Loucy (cell line): Measurements from ENCODE around the gene DQX1.

ENCODE experiments used
- H2AFZ ChIP-seq: fragments of 200-600 bp; sonication (generic); 2 replicates; pipeline ENCODE4 v1.6.0; 2016; ENCODE audit warnings: antibody characterized with exemption, mild to moderate bottlenecking, low read length, moderate library complexity
- H3F3A ChIP-seq: fragments of 200-600 bp; 2 replicates; pipeline ENCODE4 v1.6.0; 2016; ENCODE audit warnings: antibody characterized with exemption, low read depth, mild to moderate bottlenecking
- H3K27me3 ChIP-seq: fragments of 200-600 bp; sonication (generic); 2 replicates; pipeline ENCODE4 v1.6.1; 2014; ENCODE audit warnings: low read length, mild to moderate bottlenecking; ENCODE audit not compliant: insufficient read depth, poor library complexity, severe bottlenecking
- H3K36me3 ChIP-seq: fragments of 200-600 bp; sonication (generic); 2 replicates; pipeline ENCODE4 v1.6.1; 2016; ENCODE audit warnings: low read length; ENCODE audit not compliant: insufficient read depth
- H3K4me1 ChIP-seq: fragments of 200-600 bp; sonication (generic); 2 replicates; pipeline ENCODE4 v1.5.1; 2014; ENCODE audit warnings: low read length, mild to moderate bottlenecking; ENCODE audit not compliant: insufficient read depth, poor library complexity, severe bottlenecking
- H3K4me2 ChIP-seq: fragments of 200-600 bp; sonication (generic); 2 replicates; pipeline ENCODE4 v1.6.0; 2014; ENCODE audit warnings: antibody characterized with exemption, low read length, low read depth, mild to moderate bottlenecking; ENCODE audit not compliant: poor library complexity, severe bottlenecking
- H3K4me3 ChIP-seq: fragments of 200-600 bp; sonication (generic); 2 replicates; pipeline ENCODE4 v1.5.1; 2014; ENCODE audit warnings: low read length, mild to moderate bottlenecking, mixed read lengths; ENCODE audit not compliant: poor library complexity, severe bottlenecking
- H3K79me2 ChIP-seq: fragments of 200-600 bp; sonication (generic); 2 replicates; pipeline ENCODE4 v1.6.1; 2014; ENCODE audit warnings: low read length; ENCODE audit not compliant: insufficient read depth
- H3K9ac ChIP-seq: fragments of 200-600 bp; sonication (generic); 2 replicates; pipeline ENCODE4 v1.6.0; 2014; ENCODE audit warnings: mild to moderate bottlenecking, low read depth, low read length, moderate library complexity; ENCODE audit not compliant: poor library complexity, severe bottlenecking
- H3K9me2 ChIP-seq: fragments of 200-600 bp; sonication (generic); replicated peaks from 2 replicates; pipeline ENCODE4 v1.6.1; 2016; ENCODE audit warnings: low read depth, low read length, mixed read lengths
- H3K9me3 ChIP-seq: fragments of 200-600 bp; sonication (generic); 2 replicates; pipeline ENCODE4 v1.6.1; 2014; ENCODE audit warnings: mild to moderate bottlenecking, antibody characterized with exemption, low read length, low read depth; ENCODE audit not compliant: insufficient read depth
- H4K20me1 ChIP-seq: fragments of 200-600 bp; sonication (generic); 2 replicates; pipeline ENCODE4 v1.6.0; 2014; ENCODE audit warnings: antibody characterized with exemption, low read length, mild to moderate bottlenecking; ENCODE audit not compliant: insufficient read depth, poor library complexity, severe bottlenecking
- EZH2phosphoT487 ChIP-seq: fragments of 200-600 bp; IDR thresholded peaks from 2 replicates; pipeline ENCODE4 v1.6.1; 2018; ENCODE audit warnings: antibody characterized with exemption, mild to moderate bottlenecking, moderate library complexity, borderline replicate concordance
- TF ChIP-seq, protein P1 (sequence below): fragments of 200-600 bp; sonication (generic); conservative IDR thresholded peaks from 2 replicates; pipeline ENCODE4 v1.5.1; 2014; ENCODE audit warnings: mild to moderate bottlenecking, antibody characterized with exemption, low read length

The DQX1 gene

DNA sequence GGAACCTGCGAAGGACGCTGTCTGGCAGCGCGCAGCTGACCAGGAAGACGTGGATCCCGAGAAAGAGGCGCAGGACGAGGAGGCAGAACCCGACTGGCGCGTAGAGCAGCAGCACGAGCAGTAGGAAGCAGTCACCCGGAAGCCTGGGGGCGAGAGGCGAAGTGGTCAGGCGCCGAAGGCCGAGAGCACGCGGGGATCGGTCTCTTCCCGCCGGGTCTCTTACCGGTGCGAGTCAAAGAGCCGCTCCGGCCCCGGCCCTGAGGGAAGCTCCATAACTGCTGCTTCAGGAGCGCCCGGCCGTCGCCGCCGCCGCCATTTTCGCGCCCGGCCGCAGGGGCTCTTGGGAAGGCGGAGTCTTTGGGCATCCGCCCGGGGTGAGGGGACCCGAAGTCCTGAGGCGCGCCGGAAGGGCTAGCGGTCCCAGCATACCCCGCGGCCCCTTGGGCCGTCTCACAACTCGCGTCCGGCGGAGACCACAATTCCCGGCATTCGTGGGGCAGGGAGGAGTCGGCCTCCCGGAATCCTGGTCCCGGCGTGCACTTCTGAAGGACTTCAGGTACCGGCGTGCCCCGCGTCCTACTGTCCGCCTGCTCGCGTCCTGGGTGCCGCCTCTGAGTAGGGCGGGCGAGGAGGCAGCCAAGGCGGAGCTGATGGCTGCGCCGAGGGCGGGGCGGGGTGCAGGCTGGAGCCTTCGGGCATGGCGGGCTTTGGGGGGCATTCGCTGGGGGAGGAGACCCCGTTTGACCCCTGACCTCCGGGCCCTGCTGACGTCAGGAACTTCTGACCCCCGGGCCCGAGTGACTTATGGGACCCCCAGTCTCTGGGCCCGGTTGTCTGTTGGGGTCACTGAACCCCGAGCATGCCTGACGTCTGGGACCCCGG lies 3.6 kb upstream of the DQX1 start, which contains the start of the genes AUP1 and HTRA2:
Gene AUP1 (minus strand): TSS at position 350 of the 882 bp plus-strand sequence. CDS start 77 bp downstream, at position 273.
Gene HTRA2 (plus strand): TSS at position 577 of the 882 bp plus-strand sequence. CDS start 74 bp downstream, at position 651.
- Histone ChIP-seq H3K9ac (peak within 1 kb of the TSS; percentile 93), H3K79me2 (peaks cover 53% of the 10 kb centered on the region), H3K4me2 (peak within 1 kb of the TSS; percentile 100), H3F3A (0 out of 2 replicates have a peak, but pooled peaks cover 3% of the 10 kb centered on the region), H3K27me3 (peaks cover 4% of the 10 kb centered on the region), H3K4me1 (peaks cover 35% of the 10 kb centered on the region), H3K9me3 (no peaks in the 10 kb centered on the region), H2AFZ (peak within 1 kb of the TSS; percentile 92), H3K36me3 (peaks cover 20% of the 10 kb centered on the region; the same call in 1 of the 2 replicates), H3K9me2 (no peaks in the 10 kb centered on the region), H3K4me3 (peak within 1 kb of the TSS; percentile 100), H4K20me1 (peaks cover 22% of the 10 kb centered on the region)
- TF ChIP-seq, protein P1, sequence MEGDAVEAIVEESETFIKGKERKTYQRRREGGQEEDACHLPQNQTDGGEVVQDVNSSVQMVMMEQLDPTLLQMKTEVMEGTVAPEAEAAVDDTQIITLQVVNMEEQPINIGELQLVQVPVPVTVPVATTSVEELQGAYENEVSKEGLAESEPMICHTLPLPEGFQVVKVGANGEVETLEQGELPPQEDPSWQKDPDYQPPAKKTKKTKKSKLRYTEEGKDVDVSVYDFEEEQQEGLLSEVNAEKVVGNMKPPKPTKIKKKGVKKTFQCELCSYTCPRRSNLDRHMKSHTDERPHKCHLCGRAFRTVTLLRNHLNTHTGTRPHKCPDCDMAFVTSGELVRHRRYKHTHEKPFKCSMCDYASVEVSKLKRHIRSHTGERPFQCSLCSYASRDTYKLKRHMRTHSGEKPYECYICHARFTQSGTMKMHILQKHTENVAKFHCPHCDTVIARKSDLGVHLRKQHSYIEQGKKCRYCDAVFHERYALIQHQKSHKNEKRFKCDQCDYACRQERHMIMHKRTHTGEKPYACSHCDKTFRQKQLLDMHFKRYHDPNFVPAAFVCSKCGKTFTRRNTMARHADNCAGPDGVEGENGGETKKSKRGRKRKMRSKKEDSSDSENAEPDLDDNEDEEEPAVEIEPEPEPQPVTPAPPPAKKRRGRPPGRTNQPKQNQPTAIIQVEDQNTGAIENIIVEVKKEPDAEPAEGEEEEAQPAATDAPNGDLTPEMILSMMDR = no peak
- TF ChIP-seq EZH2phosphoT487 = no peak

DNA sequence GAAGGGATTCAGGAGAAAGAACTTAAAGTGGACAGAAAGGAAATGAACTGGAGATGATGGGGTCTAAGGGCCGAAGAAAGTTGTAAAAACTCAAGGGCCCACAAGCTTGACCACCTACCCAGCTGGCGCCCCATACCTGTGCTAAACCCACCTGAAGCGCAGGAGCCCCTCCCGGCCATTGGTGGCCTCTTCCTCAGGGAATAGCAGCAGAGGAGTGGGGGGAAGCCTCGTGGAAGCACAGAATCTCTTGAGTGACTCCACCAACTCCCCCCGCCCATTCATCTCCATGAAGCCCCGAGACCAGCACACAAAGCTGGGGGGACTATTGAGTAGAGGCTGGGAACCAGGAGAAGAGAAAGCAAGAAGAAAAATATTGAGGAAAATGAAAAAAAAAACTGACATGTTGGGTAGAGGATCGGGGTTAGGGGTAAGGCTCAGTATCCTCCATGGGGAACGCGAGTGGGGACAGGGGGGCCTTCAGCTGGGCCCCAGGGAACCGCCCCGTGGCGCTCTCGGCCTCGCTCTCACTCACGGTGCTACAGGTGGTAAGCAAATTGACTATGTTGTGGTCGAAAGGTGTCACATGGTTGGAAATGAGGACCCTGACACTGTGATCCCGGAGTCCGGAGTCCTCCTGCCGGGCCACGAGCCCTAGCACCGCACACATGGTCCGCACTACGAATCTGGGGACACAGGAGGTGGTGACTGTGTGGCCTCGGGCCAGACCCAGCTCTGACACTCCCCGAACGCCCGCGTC lies 2.7 kb upstream of the DQX1 start:
- peak overlapping the region; percentile 100 for H3K4me2 ChIP-seq
- H3K9ac ChIP-seq = peak overlapping the region; percentile 93
- H3F3A ChIP-seq = 0 out of 2 replicates have a peak, but pooled peaks cover 3% of the 10 kb centered on the region
- H3K4me1 ChIP-seq = peaks cover 35% of the 10 kb centered on the region
- H3K4me3 ChIP-seq = peak overlapping the region; percentile 100
- no peak for TF ChIP-seq EZH2phosphoT487
- TF ChIP-seq, protein P1 = peak; percentile 23
- H3K36me3 ChIP-seq = peaks cover 20% of the 10 kb centered on the region; the same call in 1 of the 2 replicates
- H2AFZ ChIP-seq = peak overlapping the region; percentile 80
- peaks cover 4% of the 10 kb centered on the region for H3K27me3 ChIP-seq
- no peaks in the 10 kb centered on the region for H3K9me3 ChIP-seq
- H3K9me2 ChIP-seq = no peaks in the 10 kb centered on the region
- peaks cover 53% of the 10 kb centered on the region for H3K79me2 ChIP-seq
- H4K20me1 ChIP-seq = peaks cover 22% of the 10 kb centered on the region

DNA sequence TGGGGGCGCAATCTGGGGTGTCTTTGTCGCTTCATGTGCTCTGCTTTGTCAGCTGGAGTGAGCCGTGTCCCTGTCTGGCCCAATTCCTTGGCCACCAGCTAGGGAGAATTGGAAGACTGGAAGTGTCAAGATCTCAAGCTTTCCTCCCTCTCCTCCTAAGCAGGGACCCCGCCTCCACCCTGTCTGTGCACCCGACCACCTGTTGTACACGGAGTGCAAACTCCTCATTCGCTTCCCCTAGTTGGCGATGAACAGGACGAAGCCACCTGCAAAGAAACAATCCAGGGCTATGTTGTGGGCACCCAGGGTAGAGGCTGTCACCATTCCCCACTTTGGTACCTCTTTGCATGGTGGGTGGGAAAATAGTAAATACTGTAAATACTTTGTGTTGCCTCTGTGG lies 1.7 kb upstream of the DQX1 start:
- no peak for TF ChIP-seq EZH2phosphoT487
- TF ChIP-seq, protein P1 = no peak
- peaks cover 53% of the 10 kb centered on the region for H3K79me2 ChIP-seq
- H3K36me3 ChIP-seq = peaks cover 19% of the 10 kb centered on the region; the same call in 1 of the 2 replicates

More for the DNA sequence above, 1.7 kb upstream of the DQX1 start:
- H3K9ac ChIP-seq = peak overlapping the region; percentile 93
- H3K4me1 ChIP-seq = peaks cover 35% of the 10 kb centered on the region
- H3K9me2 ChIP-seq = no peaks in the 10 kb centered on the region
- H3K9me3 ChIP-seq = no peaks in the 10 kb centered on the region
- peak overlapping the region; percentile 100 for H3K4me2 ChIP-seq
- H2AFZ ChIP-seq = no peak overlapping the region
- H3K4me3 ChIP-seq = peak overlapping the region; percentile 100
- peaks cover 22% of the 10 kb centered on the region for H4K20me1 ChIP-seq
- 0 out of 2 replicates have a peak, but pooled peaks cover 3% of the 10 kb centered on the region for H3F3A ChIP-seq
- peaks cover 4% of the 10 kb centered on the region for H3K27me3 ChIP-seq
